ENCODE data around the gene ST8SIA4.

The ST8SIA4 gene

DNA sequence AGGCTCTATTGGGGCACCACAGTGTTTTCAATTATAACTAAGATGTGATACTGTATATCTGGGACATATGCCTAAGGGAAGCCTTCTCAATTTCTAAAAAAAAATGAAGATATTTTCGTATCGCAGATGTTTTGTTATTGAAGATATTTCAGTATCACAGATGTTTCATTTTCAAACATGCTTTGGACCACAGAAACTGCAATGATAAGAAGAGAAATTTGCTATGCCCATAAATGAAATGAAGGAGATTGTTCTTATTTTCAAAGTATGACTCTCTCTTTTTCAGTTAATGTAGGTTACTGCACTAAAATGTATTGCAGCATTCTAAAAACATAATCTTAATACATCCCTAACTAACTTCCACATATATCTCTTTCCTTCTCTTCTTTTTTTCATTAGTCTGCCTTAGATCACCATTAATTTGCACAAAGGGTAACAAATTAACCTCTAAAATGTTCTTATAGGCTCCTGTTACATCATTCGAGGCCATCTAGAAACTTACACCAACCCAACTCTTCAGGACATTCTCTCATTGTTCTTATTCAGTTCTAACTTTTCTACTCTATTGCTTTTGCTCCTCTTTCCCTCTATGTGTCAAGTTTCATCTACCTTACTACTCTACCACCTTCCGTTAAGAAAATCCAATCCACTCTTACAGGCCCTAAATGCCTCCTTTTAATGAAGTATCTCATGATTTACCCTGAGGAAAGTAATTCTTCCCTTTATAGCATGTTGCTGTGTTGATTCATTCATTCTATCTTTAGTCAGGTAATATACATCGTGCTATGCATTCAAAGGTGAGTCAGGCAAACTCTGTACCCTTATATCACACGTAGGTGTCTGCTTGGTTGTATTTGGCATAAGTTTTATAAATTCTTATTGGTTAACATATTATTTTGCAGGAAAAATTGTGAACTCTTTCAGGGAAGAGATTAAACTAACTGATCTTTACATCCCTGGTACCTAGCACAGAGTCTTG lies 70.5 kb downstream of the ST8SIA4 start:
- in situ Hi-C loops (cut with HindIII; ENCODE audit: low sequenced_read_pairs): no loop called here

- in situ Hi-C loops (cut with HindIII; ENCODE audit: low sequenced_read_pairs): no loop called here
Observed at GRCh38 chr5:100828898-100829356, 74.2 kb downstream of the ST8SIA4 start.

DNA sequence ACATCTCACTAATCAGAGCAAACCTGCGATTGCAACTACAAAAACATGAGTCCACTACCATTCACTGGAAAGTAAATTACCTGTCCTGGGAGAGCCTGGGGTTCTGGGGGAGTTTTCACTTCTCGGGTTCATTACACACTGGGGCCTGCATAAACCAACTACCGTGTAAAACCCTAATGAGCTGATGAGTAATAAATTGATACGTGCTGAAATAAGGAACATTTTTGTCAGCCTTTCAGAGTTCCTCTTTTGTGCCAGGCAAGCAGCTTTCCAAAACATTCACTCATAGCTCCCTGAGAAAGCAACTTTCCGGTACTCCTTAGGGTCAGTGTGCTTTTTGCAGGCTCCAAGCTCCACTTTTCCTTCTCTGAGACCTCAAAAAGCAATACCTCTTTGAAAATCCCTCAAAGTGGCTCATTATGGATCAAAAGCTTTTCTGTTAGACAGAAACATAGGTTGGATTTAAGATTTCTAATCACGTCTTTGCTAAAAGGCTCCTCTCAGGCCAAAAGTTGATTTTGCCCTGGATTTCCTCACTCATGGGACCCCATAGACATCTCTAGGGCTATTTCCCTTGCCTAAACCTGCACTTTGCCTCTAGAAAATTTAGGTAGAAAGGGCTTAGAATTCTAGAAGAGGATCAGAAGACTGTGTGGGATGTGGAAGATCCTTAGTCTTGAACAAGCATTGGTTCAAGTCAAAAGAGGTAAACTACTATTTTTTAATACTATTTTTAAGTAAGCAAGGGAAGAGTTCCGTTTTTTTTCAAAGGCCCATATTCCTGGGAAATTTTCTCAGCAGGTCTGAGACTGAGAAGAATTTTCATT lies 74.8 kb downstream of the ST8SIA4 start:
- in situ Hi-C loops (cut with HindIII; ENCODE audit: low sequenced_read_pairs): no loop called here

DNA sequence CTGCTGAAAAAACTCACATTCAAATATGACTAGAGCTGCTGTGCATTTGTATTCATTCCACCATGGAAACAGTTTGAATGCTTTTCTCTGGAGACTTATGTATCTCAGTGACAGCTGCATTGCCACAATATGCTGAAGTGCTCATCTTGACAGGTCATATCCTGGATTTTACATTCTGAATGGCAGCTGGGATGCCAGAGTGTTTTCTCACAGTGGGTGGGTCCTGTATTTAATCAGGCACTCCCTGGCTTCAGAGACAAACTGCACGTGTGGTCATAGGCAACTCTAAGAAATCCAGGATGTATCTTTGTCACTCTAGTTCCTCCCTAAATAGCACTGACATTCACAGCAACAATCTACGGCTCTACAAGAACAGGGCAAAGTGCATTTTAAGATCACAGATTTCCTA lies 75.6 kb downstream of the ST8SIA4 start:
- in situ Hi-C loops (cut with HindIII; ENCODE audit: low sequenced_read_pairs): no loop called here

GRCh38 chr5:100826133-100826532 lies 76.9 kb downstream of the ST8SIA4 start:
- in situ Hi-C loops (cut with HindIII; ENCODE audit: low sequenced_read_pairs): no loop called here

- in situ Hi-C loops (cut with HindIII; ENCODE audit: low sequenced_read_pairs): no loop called here
Observed at GRCh38 chr5:100824635-100825034, 78.4 kb downstream of the ST8SIA4 start.

DNA sequence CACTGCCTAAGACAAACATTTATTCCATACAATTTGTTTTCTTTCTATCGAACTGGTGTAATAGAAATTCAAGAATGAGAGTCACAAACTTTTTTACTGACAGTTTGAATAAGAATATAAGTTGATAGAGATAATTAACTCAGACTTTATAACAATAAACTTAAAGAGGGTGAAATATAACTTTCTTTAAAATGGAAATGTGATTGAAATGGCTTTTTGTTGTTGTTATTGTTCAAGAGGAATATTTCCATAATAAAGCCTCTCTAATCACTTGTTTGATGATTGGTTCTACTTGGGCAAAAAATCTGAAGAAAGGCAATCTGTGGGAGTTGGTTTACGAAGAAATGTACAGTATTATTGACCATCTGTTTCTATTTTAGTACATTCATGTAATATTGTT lies 79.3 kb downstream of the ST8SIA4 start:
- in situ Hi-C loops (cut with HindIII; ENCODE audit: low sequenced_read_pairs): no loop called here

- in situ Hi-C loops (cut with HindIII; ENCODE audit: low sequenced_read_pairs): no loop called here
Observed at GRCh38 chr5:100821751-100822150, 81.3 kb downstream of the ST8SIA4 start.

- in situ Hi-C loops (cut with HindIII; ENCODE audit: low sequenced_read_pairs): no loop called here
Observed at GRCh38 chr5:100818340-100818739, 84.7 kb downstream of the ST8SIA4 start.

GRCh38 chr5:100803397-100803796 lies 99.7 kb downstream of the ST8SIA4 start:
- in situ Hi-C loops (cut with HindIII; ENCODE audit: low sequenced_read_pairs): no loop called here

DNA sequence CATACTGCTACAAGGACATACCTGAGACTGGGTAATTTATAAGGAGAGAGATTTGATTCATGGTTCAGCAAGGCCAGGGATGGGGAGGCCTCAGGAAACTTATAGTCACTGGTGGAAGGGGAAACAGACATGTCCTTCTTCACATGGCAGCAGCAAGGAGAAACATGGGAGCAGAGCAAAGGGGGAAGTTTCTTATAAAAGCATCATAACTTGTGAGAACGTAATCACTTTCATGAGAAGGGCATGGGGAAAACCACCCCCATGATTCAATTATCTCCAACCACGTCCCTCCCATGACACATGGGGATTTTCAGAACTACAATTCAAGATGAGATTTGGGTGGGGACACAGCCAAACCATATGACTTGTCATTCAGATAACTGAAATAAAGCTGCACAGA lies 100.9 kb downstream of the ST8SIA4 start:
- in situ Hi-C loops (cut with HindIII; ENCODE audit: low sequenced_read_pairs): no loop called here

DNA sequence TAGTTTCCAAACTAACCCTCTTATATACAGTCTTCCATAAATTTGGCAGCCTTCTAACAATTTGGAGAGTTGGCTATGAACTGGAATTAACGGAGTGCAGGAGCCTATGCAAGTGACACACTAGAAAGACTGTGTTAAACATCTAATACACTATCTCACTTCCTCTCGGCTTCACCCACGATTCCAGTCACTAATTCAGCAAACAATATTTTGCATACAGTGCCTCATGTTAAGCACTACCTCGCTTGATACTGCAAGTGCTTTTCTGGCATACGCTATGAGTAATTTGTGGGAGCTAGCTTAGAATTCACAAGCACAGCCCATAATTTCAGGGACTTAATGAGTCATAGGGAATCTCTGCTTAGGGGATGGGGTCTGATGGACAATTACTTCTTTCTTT lies 102.5 kb downstream of the ST8SIA4 start:
- in situ Hi-C loops (cut with HindIII; ENCODE audit: low sequenced_read_pairs): no loop called here

DNA sequence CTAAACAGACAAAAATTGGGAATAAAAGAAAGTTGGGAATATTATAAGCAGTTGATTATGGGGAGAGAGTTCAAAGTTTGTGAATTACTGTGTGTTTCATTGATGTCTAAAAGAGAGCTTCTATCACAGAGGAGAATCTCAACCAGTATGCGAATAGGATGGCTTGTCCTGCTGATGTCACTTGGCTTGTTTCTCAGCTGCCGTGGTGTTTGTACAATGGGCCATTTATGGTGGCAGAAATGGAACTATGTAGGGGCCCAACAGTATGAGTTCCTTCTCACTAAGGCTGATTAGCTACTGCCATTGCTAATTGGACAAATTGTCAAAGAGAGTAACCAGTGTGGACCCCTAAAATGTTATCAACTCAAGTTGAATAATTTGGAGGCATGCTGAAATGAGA lies 103.9 kb downstream of the ST8SIA4 start:
- in situ Hi-C loops (cut with HindIII; ENCODE audit: low sequenced_read_pairs): no loop called here

- in situ Hi-C loops (cut with HindIII; ENCODE audit: low sequenced_read_pairs): no loop called here
Observed at GRCh38 chr5:100797861-100798260, 105.2 kb downstream of the ST8SIA4 start.

GRCh38 chr5:100796851-100797250 lies 106.2 kb downstream of the ST8SIA4 start:
- in situ Hi-C loops (cut with HindIII; ENCODE audit: low sequenced_read_pairs): no loop called here

DNA sequence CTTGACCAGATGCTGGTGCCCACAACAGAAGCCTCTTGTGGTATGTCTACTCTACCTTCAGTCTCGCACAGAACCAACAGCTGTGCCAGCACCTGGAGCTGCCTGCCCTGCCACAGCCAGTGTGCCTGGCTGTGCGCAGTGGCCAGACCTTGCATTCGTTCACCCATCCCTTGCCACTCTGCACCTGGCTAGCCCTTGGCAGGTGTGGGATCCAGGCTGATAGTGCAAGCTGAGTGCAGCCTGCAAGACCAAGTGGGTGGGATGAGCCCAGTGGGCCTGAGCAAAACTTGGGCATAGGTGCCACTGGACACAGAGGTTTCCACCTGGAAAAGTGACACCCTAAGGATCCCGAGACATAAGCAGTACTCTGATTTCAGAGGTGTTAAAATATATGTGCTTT lies 108.2 kb downstream of the ST8SIA4 start:
- in situ Hi-C loops (cut with HindIII; ENCODE audit: low sequenced_read_pairs): no loop called here

GRCh38 chr5:100794218-100794617 lies 108.9 kb downstream of the ST8SIA4 start:
- in situ Hi-C loops (cut with HindIII; ENCODE audit: low sequenced_read_pairs): no loop called here

GRCh38 chr5:100792781-100793180 lies 110.3 kb downstream of the ST8SIA4 start:
- in situ Hi-C loops (cut with HindIII; ENCODE audit: low sequenced_read_pairs): no loop called here

GRCh38 chr5:100791391-100791790 lies 111.7 kb downstream of the ST8SIA4 start:
- in situ Hi-C loops (cut with HindIII; ENCODE audit: low sequenced_read_pairs): no loop called here

DNA sequence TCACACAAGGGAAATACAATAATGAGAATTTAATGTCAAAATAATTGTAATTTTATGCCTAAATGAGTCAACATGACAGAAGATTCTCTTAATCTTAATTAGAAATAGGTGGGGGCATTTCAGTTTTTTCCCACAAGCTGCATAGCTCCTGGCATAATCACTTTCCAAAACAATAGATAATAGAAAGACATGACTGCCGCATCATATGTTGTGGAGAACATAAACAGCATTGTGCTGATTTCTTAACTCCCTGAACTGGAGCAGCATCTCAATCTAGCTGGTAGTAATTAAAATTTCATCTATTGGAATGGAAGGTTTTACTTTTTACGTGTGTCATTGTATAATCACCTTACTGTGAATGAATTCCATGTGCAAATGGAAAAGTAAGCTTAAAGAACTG lies 112.1 kb downstream of the ST8SIA4 start:
- in situ Hi-C loops (cut with HindIII; ENCODE audit: low sequenced_read_pairs): no loop called here

DNA sequence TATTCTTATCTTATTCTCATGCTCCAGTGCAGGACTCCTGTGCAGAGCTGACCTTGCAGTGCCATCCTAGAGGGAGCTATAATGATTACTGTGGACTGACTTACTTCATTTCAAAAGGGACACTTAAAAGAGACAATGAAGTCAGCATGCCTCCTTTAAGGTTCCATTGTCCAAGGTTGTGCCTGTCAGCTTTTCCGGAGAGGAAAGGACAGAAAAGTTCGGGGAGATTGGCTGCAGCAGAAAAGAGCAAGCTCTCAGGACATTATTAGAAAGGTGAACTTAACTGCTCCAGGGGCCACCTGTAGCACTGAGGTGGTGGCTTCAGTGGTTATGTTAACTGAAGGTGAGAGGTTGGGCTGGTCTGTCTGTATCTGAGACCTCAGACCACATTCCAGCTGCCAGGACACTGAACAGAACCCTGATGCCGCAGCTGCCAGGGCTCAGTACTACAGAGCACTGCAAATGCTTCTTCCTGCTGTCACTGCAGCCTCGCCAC lies 112.9 kb downstream of the ST8SIA4 start:
- in situ Hi-C loops (cut with HindIII; ENCODE audit: low sequenced_read_pairs): no loop called here
